Pulmonary artery endothelial cell (primary cell): ENCODE measurements around the gene IL11. TPM values are rescaled to one million over a fixed set of nuclear protein-coding genes. Genes with fewer than 3 reads are reported as not detected.

ENCODE experiments used
- DNase-seq: peaks from one replicate; pipeline ENCODE4 v3.0.0-alpha.2; 2011; ENCODE audit warnings: low read depth, low spot score
- total RNA-seq: library from RNA; depleted of rRNA; stranded (reverse); fragments of >200 nt; gene quantifications from 2 replicates; pipeline ENCODE4 v1.2.3, GENCODE V29; 2014

Gene IL11
- total RNA-seq, 1 donor from 2014 or later, result 0.33 TPM

- DNase-seq, result no peak
Measured at GRCh38 chr19:55373306-55373992, 3.2 kb upstream of the IL11 start.

- DNase-seq, result no peak
Measured at GRCh38 chr19:55372316-55373081, 2.2 kb upstream of the IL11 start.

DNA sequence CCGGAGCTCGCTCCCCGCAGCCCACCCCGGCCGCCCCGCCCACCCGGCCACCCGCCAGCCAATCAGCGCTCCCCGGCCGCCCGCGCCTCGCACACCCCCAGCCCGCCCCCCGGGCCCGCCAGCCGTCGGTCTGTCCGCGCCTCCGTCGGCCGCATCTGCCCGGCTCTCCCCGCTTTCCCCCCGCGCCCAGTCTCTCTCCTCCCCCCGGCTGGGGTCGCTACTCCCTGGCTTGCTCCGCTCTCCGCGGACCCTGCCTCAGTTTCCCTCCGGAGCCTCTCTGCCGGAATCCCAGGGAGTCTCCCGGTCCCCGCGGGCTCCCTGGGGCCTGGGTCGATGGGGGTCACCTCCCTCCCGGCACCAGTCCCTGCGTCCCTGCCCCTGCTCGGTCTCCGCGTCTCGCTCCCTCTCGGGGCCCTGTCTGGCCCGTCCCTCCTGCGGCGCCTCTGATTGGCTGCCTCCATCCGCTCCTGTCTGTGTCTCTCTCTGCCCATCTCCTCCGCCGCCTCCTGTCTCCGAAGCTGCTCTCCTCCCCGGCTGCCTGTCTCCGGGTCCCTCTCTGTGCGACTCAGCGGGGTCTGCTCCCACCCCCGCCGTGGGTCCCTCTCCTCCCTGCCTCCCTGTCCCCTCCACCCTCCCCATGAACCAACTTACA, 484 bp downstream of the IL11 start:
- no peak for DNase-seq

DNA sequence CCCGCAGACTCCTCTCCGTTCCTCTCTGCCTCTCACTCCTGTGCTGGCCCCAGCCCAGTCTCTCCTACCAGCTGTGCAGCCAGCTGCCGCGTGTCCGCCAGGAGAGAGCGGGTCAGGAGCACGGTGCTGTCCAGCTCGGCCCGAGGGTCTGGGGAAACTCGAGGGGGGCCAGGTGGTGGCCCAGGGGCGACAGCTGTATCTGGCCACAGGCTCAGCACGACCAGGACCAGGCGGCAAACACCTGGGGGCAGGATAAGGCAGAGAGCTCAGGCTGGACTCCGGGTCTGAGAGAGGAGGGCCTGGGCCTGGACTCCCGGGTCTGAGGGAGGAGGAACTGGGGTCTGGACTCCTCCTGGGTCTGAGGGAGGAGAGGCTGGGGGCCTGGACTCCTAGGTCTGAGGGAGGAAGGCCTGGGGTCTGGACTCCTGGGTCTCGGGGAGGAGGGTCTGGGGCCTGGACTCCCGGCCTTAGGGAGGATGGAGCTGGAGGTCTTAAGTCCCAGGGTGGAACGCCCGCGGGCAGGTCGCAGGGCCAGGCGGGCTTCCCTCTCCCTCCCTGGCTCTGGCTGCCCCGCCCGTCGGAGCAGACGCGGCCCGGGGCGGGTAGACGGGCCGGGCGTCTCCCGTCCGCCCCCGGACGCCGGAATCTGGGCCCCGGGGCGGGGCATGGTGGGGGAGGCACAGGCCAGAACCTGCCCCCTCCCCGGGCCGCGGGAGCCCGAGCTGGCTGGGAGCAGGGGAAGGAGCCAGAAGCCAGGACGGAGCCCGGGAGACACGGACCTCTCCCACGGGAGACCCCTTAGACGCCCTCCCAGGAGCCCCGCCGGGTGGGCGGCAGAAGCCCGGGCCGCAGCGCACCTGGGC, 1.3 kb downstream of the IL11 start:
- DNase-seq, result no peak

- no peak for DNase-seq
Measured at GRCh38 chr19:55368106-55368505, 2.2 kb downstream of the IL11 start.

DNA sequence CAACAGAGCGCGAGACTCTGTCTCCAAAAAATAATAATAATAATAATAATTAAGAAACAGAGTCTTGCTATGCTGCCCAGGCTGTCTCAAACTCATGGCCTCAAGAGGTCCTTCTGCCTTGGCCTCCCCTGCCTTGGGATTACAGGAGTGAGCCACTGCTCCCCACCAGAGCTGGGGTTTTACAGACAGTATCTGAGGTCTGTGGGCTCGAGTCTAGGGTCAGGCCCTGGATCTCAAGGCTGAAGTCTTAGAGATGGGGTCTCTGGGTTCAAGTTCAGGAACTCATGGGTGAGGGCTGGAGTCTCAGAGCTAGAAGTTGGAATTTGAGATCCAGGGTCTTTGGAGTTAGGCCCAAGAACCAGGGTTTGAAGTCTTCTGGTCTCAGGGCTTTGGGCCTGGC, 3.5 kb downstream of the IL11 start:
- no peak for DNase-seq

DNA sequence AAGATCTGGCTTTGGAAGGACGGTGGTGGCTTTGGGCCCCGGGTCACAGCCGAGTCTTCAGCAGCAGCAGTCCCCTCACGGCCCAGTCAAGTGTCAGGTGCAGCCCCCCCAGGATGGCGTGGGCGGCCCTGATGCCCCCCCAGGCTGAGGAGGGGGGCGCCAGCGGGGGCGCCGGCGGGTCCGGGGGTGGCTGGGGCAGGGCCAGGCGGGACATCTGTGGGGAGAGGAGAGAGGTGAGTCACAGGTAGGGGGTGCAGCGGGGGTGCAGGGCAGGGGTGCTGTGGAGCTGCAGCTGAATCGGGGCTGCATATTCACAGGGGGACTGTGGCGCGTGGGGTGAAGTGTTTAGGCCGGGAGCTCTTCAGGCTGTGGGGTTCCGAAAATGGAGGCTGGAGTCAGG, 4.3 kb downstream of the IL11 start:
- DNase-seq, result no peak

- no peak for DNase-seq
Measured at GRCh38 chr19:55365245-55365644, 5.0 kb downstream of the IL11 start.

DNA sequence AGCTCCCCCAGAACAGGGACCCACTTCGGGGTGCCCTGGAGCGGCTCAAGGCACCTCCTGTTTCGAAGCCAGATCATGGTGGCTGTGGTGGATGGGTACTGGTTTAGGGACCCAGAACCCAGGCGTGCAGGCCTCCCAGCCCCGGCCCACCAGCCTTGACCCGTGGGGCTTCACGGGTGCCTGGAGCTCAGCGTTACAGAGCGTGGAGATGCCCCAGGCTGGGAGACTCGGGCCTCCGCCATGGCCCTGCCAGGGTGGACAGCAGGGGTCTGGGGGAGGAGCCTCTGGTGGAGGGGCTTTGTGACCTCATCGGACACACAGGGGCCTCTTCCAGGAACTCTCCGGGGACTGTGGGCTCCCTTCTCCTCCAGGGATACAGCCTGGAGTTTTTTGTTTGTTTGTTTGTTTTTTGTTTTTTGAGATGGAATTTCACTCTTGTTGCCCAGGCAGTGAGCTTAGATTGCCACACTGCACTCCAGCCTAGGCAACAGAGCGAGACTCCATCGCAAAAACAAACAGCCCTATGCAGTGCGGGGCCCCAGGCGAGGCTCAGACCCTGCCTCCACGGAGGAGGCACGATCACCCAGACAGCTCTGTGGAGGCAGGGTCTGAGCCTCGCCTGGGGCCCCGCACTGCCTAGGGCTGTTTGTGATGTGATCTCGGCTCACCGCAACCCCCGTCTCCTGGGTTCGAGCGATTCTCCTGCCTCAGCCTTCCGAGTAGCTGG, 7.1 kb downstream of the IL11 start, which contains the start of gene GARIN5B:
TSS of gene GARIN5B (minus strand) at position 271 of the 727 bp plus-strand sequence. CDS start at position 77, 194 bp downstream.
- DNase-seq, result no peak

- DNase-seq, result no peak
Measured at GRCh38 chr19:55362174-55362989, 7.9 kb downstream of the IL11 start.

GRCh38 chr19:55360902-55361301, 9.4 kb downstream of the IL11 start:
- no peak for DNase-seq

GRCh38 chr19:55358943-55359908, 11.0 kb downstream of the IL11 start:
- no peak for DNase-seq

GRCh38 chr19:55358493-55358892, 11.8 kb downstream of the IL11 start:
- DNase-seq, result no peak

DNA sequence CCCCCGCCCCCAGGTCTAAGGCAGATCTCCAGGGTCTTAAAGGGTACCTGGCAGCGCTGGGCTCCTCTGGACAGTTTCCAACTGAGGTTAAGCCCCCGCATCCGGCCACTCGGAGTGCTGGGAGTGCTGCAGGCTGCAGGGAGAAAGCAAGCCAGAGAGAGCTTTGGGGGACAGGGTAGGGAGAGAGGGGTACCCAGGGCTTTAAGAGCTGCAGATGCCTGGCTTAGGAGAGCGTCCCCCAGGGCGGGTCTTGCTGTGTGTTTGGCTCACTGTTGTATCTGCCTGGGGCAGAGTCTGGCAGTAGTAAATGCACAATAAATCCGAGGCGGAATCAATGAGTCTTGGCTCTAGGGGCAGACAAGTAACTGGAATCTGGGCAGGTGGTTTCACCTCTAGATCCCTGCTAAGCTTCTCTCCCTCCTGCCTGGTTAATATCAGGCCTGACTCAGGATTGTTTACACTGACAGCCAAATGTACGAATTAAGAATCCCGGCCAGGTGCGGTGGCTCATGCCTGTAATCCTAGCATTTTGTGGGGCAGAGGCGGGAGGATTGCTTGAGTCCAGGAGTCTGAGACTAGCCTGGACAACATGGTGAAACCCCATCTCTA, 14.9 kb downstream of the IL11 start:
- DNase-seq, result no peak

DNA sequence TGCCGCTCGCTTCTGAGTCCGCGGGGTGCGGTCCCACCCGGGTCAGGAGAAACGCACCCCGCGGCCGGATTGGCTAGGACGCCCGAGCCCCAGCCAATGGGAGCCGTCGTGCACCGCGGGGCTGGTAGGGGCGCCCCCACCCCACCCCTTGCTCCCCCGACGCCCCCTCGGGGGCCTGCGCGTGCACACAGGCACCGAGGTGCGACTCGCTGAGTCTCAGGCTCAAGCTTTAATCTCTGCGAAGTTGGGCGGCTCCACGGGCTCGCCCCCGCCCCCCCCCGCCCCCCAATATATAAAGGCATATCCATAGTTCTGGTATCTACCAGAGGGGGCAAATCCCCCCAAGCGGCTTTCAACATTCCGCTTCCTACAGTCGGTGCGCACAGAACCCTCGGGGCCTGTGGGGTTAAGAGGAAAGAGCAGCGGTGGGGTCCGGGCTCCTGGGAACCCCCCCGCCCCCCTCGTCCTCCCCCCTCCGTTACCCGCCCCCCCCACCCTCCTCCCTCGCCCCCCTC, 15.5 kb downstream of the IL11 start, which contains the start of gene COX6B2:
TSS of gene COX6B2 (minus strand) at position 22 of the 515 bp plus-strand sequence. CDS start 198 bp downstream, outside the sequence.
- no peak for DNase-seq

- no peak for DNase-seq
Measured at GRCh38 chr19:55353803-55354697, 16.2 kb downstream of the IL11 start.

DNA sequence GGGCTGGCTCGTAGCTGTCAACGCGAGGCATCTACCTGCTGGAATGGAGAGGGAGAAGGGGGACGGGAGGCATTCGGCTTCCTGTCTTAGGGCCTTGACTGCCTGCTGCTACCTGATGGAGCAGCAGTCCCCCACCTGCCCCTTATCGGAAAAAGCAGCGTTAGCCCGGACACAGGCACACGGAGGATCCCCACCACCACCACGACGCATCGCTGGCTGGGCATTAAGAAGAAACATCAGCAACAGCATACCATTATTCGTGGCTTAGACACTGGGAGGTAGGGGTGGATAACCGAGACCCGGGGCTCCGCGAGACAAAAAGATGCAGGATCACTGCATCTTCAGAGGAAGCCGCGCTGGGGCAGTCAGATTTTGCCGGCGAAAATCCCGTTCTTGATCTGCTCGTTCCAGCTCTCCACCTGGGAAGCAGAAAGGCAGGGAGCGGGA, 16.9 kb downstream of the IL11 start:
- DNase-seq, result no peak
